ACC112 (cell line): ENCODE measurements around the gene C4orf50.

Experiments
- H2AFZ ChIP-seq: fragments of 200-600 bp; sonication (generic); one replicate; pipeline ENCODE4 v1.6.0; 2017; ENCODE audit warnings: antibody characterized with exemption, low read length; ENCODE audit not compliant: unreplicated experiment
- H3K27ac ChIP-seq: fragments of 200-600 bp; sonication (generic); 2 replicates; pipeline ENCODE4 v1.5.1; 2014; ENCODE audit warnings: low read depth, mild to moderate bottlenecking, antibody characterized with exemption, low read length, moderate library complexity
- H3K27me3 ChIP-seq: fragments of 200-600 bp; sonication (generic); 2 replicates; pipeline ENCODE4 v1.6.1; 2014; ENCODE audit warnings: mild to moderate bottlenecking, antibody characterized with exemption, low read length, moderate library complexity, mixed read lengths; ENCODE audit not compliant: insufficient read depth
- H3K36me3 ChIP-seq: fragments of 200-600 bp; sonication (generic); 2 replicates; pipeline ENCODE4 v1.6.1; 2016; ENCODE audit warnings: mild to moderate bottlenecking, antibody characterized with exemption, low read length, moderate library complexity, mixed read lengths; ENCODE audit not compliant: insufficient read depth
- H3K4me1 ChIP-seq: fragments of 200-600 bp; sonication (generic); one replicate; pipeline ENCODE4 v1.6.1; 2016; ENCODE audit warnings: low read length, mixed read lengths; ENCODE audit not compliant: insufficient read depth, unreplicated experiment, control insufficient read depth
- H3K4me3 ChIP-seq: fragments of 200-600 bp; sonication (generic); 2 replicates; pipeline ENCODE4 v1.5.1; 2014; ENCODE audit warnings: mild to moderate bottlenecking, low read depth, low read length
- H3K79me2 ChIP-seq: fragments of 200-600 bp; sonication (generic); one replicate; pipeline ENCODE4 v1.6.0; 2016; ENCODE audit warnings: low read length; ENCODE audit not compliant: control insufficient read depth, unreplicated experiment, insufficient read depth

The C4orf50 gene

GRCh38 chr4:5992828-5993321 lies 25.4 kb downstream of the C4orf50 start:
- no peaks in the 10 kb centered on the region for H3K79me2 ChIP-seq
- no peaks in the 10 kb centered on the region for H3K4me1 ChIP-seq
- H3K27me3 ChIP-seq, result peaks cover 4% of the 10 kb centered on the region
- no peak overlapping the region for H2AFZ ChIP-seq
- no peak overlapping the region for H3K27ac ChIP-seq
- no peaks in the 10 kb centered on the region for H3K36me3 ChIP-seq
- no peak overlapping the region for H3K4me3 ChIP-seq

- H2AFZ ChIP-seq, result no peak overlapping the region
- no peak overlapping the region for H3K4me3 ChIP-seq
- H3K79me2 ChIP-seq, result no peaks in the 10 kb centered on the region
- no peaks in the 10 kb centered on the region for H3K4me1 ChIP-seq
- H3K27ac ChIP-seq, result no peak overlapping the region
- H3K36me3 ChIP-seq, result no peaks in the 10 kb centered on the region
- H3K27me3 ChIP-seq, result peaks cover 4% of the 10 kb centered on the region
These were observed 25.9 kb downstream of the C4orf50 start for GRCh38 chr4:5992171-5992827.

GRCh38 chr4:5991405-5991804 lies 26.8 kb downstream of the C4orf50 start:
- no peaks in the 10 kb centered on the region for H3K36me3 ChIP-seq
- H3K4me3 ChIP-seq, result no peak overlapping the region
- H3K27ac ChIP-seq, result no peak overlapping the region
- H3K79me2 ChIP-seq, result no peaks in the 10 kb centered on the region
- H3K4me1 ChIP-seq, result no peaks in the 10 kb centered on the region
- H3K27me3 ChIP-seq, result peaks cover under 1% of the 10 kb centered on the region
- H2AFZ ChIP-seq, result no peak overlapping the region

GRCh38 chr4:5990446-5991160 lies 27.6 kb downstream of the C4orf50 start:
- Histone ChIP-seq H3K79me2 (no peaks in the 10 kb centered on the region), H3K27me3 (no peaks in the 10 kb centered on the region; the same call in none of the 2 replicates), H3K4me1 (no peaks in the 10 kb centered on the region), H2AFZ (no peak overlapping the region), H3K4me3 (no peak overlapping the region), H3K36me3 (no peaks in the 10 kb centered on the region), H3K27ac (no peak overlapping the region)

GRCh38 chr4:5989236-5990225 lies 28.7 kb downstream of the C4orf50 start:
- H3K79me2 ChIP-seq, result no peaks in the 10 kb centered on the region
- H3K27ac ChIP-seq, result no peak overlapping the region
- H3K27me3 ChIP-seq, result no peaks in the 10 kb centered on the region; the same call in none of the 2 replicates
- H3K36me3 ChIP-seq, result no peaks in the 10 kb centered on the region
- no peaks in the 10 kb centered on the region for H3K4me1 ChIP-seq
- H2AFZ ChIP-seq, result no peak overlapping the region
- no peak overlapping the region for H3K4me3 ChIP-seq

- no peaks in the 10 kb centered on the region for H3K79me2 ChIP-seq
- H3K4me3 ChIP-seq, result no peak overlapping the region
- H2AFZ ChIP-seq, result no peak overlapping the region
- H3K27ac ChIP-seq, result no peak overlapping the region
- no peaks in the 10 kb centered on the region; the same call in none of the 2 replicates for H3K27me3 ChIP-seq
- no peaks in the 10 kb centered on the region for H3K36me3 ChIP-seq
- no peaks in the 10 kb centered on the region for H3K4me1 ChIP-seq
These were observed 30.0 kb downstream of the C4orf50 start for GRCh38 chr4:5988086-5988845.

GRCh38 chr4:5984843-5985242 lies 33.4 kb downstream of the C4orf50 start:
- peaks cover under 1% of the 10 kb centered on the region for H3K27me3 ChIP-seq
- H3K36me3 ChIP-seq, result no peaks in the 10 kb centered on the region
- no peaks in the 10 kb centered on the region for H3K4me1 ChIP-seq
- H2AFZ ChIP-seq, result no peak overlapping the region
- H3K4me3 ChIP-seq, result no peak overlapping the region
- H3K79me2 ChIP-seq, result no peaks in the 10 kb centered on the region
- H3K27ac ChIP-seq, result no peak overlapping the region

- no peak overlapping the region for H3K27ac ChIP-seq
- no peaks in the 10 kb centered on the region for H3K36me3 ChIP-seq
- peaks cover 25% of the 10 kb centered on the region for H3K27me3 ChIP-seq
- no peak overlapping the region for H2AFZ ChIP-seq
- no peak overlapping the region for H3K4me3 ChIP-seq
- H3K4me1 ChIP-seq, result no peaks in the 10 kb centered on the region
- no peaks in the 10 kb centered on the region for H3K79me2 ChIP-seq
These were observed 35.9 kb downstream of the C4orf50 start for GRCh38 chr4:5982156-5982973.

- no peaks in the 10 kb centered on the region for H3K79me2 ChIP-seq
These were observed 37.6 kb downstream of the C4orf50 start for GRCh38 chr4:5980436-5981155.

More at GRCh38 chr4:5980436-5981155, 37.6 kb downstream of the C4orf50 start:
- no peak overlapping the region for H3K27ac ChIP-seq
- H3K27me3 ChIP-seq, result peaks cover 34% of the 10 kb centered on the region
- H3K4me1 ChIP-seq, result no peaks in the 10 kb centered on the region
- no peak overlapping the region for H2AFZ ChIP-seq
- H3K4me3 ChIP-seq, result no peak overlapping the region
- no peaks in the 10 kb centered on the region for H3K36me3 ChIP-seq
